GM23338 (cell line): ENCODE results near the gene SLC1A3. TPM values are rescaled to one million over a fixed set of nuclear protein-coding genes. Genes with fewer than 3 reads are reported as not detected.

Experiments used
- ATAC-seq: fragments of 200-7000 bp; cut with Tn5 transposase; 3 replicates; pipeline ENCODE4 v1.9.1; 2020
- DNase-seq: peaks from one replicate; pipeline ENCODE4 v3.0.0-alpha.2; 2015; ENCODE audit warnings: low spot score
- H2AFZ ChIP-seq: fragments of 200-600 bp; sonication (generic); 2 replicates; pipeline ENCODE4 v1.8.0; 2016; ENCODE audit warnings: antibody characterized with exemption, mild to moderate bottlenecking, moderate library complexity
- H3F3A ChIP-seq: fragments of 200-600 bp; sonication (generic); replicated peaks from 2 replicates; pipeline ENCODE4 v1.8.0; 2017; ENCODE audit warnings: antibody characterized with exemption, mixed run types, low read depth
- H3K27ac ChIP-seq: fragments of 200-600 bp; sonication (generic); 2 replicates; pipeline ENCODE4 v1.6.1; 2016; ENCODE audit warnings: low read depth
- H3K27me3 ChIP-seq: fragments of 200-600 bp; sonication (generic); 2 replicates; pipeline ENCODE4 v1.8.0; 2016; ENCODE audit warnings: mild to moderate bottlenecking, mixed run types, moderate library complexity; ENCODE audit not compliant: insufficient read depth
- H3K36me3 ChIP-seq: fragments of 200-600 bp; sonication (generic); 2 replicates; pipeline ENCODE4 v1.8.0; 2016; ENCODE audit warnings: mild to moderate bottlenecking; ENCODE audit not compliant: insufficient read depth
- H3K4me1 ChIP-seq: fragments of 200-600 bp; sonication (generic); 2 replicates; pipeline ENCODE4 v1.8.0; 2016; ENCODE audit warnings: mild to moderate bottlenecking, moderate library complexity; ENCODE audit not compliant: insufficient read depth
- H3K4me2 ChIP-seq: fragments of 200-600 bp; sonication (generic); 2 replicates; pipeline ENCODE4 v1.7.1; 2017; ENCODE audit warnings: mixed run types
- H3K4me3 ChIP-seq: fragments of 200-600 bp; sonication (generic); 2 replicates; pipeline ENCODE4 v1.6.1; 2016; ENCODE audit warnings: mixed run types
- H3K79me2 ChIP-seq: fragments of 200-600 bp; sonication (generic); replicated peaks from 2 replicates; pipeline ENCODE4 v1.8.0; 2017; ENCODE audit warnings: mild to moderate bottlenecking; ENCODE audit not compliant: insufficient read depth
- H3K9me2 ChIP-seq: fragments of 200-600 bp; sonication (generic); 2 replicates; pipeline ENCODE4 v1.8.0; 2017; ENCODE audit not compliant: insufficient read depth
- H4K20me1 ChIP-seq: fragments of 200-600 bp; sonication (generic); replicated peaks from 2 replicates; pipeline ENCODE4 v1.8.0; 2017; ENCODE audit warnings: mild to moderate bottlenecking; ENCODE audit not compliant: insufficient read depth
- H3K27ac Mint-ChIP-seq: 2 replicates; pipeline ENCODE4 v1.8.0; 2020; ENCODE audit warnings: inconsistent platforms, mild to moderate bottlenecking, moderate library complexity, mixed read lengths
- H3K27me3 Mint-ChIP-seq: 3 replicates; pipeline ENCODE4 v1.8.0; 2022; ENCODE audit warnings: low read depth, mild to moderate bottlenecking, moderate library complexity, mixed read lengths, inconsistent platforms; ENCODE audit not compliant: insufficient read depth, poor library complexity
- H3K36me3 Mint-ChIP-seq: 3 replicates; pipeline ENCODE4 v1.8.0; 2021; ENCODE audit warnings: low read depth, mild to moderate bottlenecking, inconsistent platforms, moderate library complexity, mixed read lengths
- H3K4me1 Mint-ChIP-seq: 3 replicates; pipeline ENCODE4 v1.8.0; 2020; ENCODE audit warnings: mild to moderate bottlenecking, inconsistent platforms, mixed read lengths
- H3K4me3 Mint-ChIP-seq: 3 replicates; pipeline ENCODE4 v1.8.0; 2021; ENCODE audit warnings: moderate library complexity, mild to moderate bottlenecking, inconsistent platforms, mixed read lengths
- H3K9me3 Mint-ChIP-seq: 3 replicates; pipeline ENCODE4 v1.8.0; 2020; ENCODE audit warnings: moderate library complexity, mild to moderate bottlenecking, inconsistent platforms, mixed read lengths
- CREB1 ChIP-seq: fragments of 250-450 bp; sonication (Bioruptor Pico); IDR thresholded peaks from 2 replicates; pipeline ENCODE4 v1.5.0; 2020; ENCODE audit warnings: low read depth, mild to moderate bottlenecking, moderate library complexity
- CTCF ChIP-seq, 2 experiments: fragments of 200-600 bp in 1 of 2; sonication (generic) in 1 of 2; conservative IDR thresholded peaks; 2 replicates each; pipeline versions ENCODE4 v1.5.1 to v1.6.1; 2016 to 2017; ENCODE audit warnings: antibody characterized with exemption in 2 of 2, low read depth in 2 of 2, mild to moderate bottlenecking in 2 of 2, moderate library complexity in 1 of 2
- ETS1 ChIP-seq: IDR thresholded peaks from 2 replicates; pipeline ENCODE4 v1.6.1; 2016; ENCODE audit warnings: antibody characterized with exemption
- EZH2 ChIP-seq: fragments of 200-600 bp; sonication (generic); IDR thresholded peaks from one replicate; pipeline ENCODE4 v1.8.0; 2017; ENCODE audit warnings: antibody characterized with exemption, mild to moderate bottlenecking, low read depth; ENCODE audit not compliant: unreplicated experiment
- EZH2phosphoT487 ChIP-seq: fragments of 200-600 bp; sonication (generic); IDR thresholded peaks from one replicate; pipeline ENCODE4 v1.8.1; 2018; ENCODE audit warnings: antibody characterized with exemption; ENCODE audit not compliant: unreplicated experiment
- JUNB ChIP-seq: IDR thresholded peaks from one replicate; pipeline ENCODE4 v1.6.1; 2016; ENCODE audit warnings: antibody characterized with exemption; ENCODE audit not compliant: unreplicated experiment
- NANOG ChIP-seq: IDR thresholded peaks from 2 replicates; pipeline ENCODE4 v1.6.1; 2016; ENCODE audit warnings: antibody characterized with exemption, borderline replicate concordance
- POLR2AphosphoS5 ChIP-seq: IDR thresholded peaks from 2 replicates; pipeline ENCODE4 v1.6.1; 2016; ENCODE audit warnings: antibody characterized with exemption, low read depth
- REST ChIP-seq: IDR thresholded peaks from one replicate; pipeline ENCODE4 v1.6.1; 2018; ENCODE audit warnings: antibody characterized with exemption; ENCODE audit not compliant: unreplicated experiment
- STAT1 ChIP-seq: IDR thresholded peaks from one replicate; pipeline ENCODE4 v1.6.1; 2016; ENCODE audit warnings: antibody characterized with exemption; ENCODE audit not compliant: unreplicated experiment
- ZNF114 ChIP-seq: fragments of 250-450 bp; sonication (Bioruptor Pico); IDR thresholded peaks from 2 replicates; pipeline ENCODE4 v1.5.0; 2020; ENCODE audit warnings: mild to moderate bottlenecking, moderate library complexity
- ZNF331 ChIP-seq: fragments of 250-450 bp; sonication (Bioruptor Pico); IDR thresholded peaks from 2 replicates; pipeline ENCODE4 v1.5.0; 2020; ENCODE audit warnings: low read depth, mild to moderate bottlenecking, moderate library complexity
- ZNF462 ChIP-seq: fragments of 250-450 bp; sonication (Bioruptor Pico); IDR thresholded peaks from 2 replicates; pipeline ENCODE4 v1.5.0; 2020; ENCODE audit warnings: mild to moderate bottlenecking, moderate library complexity
- polyA plus RNA-seq: library from polyadenylated mRNA; unstranded; fragments of >200 nt; fragmentation: Nextera tagmentation; extraction: Ambion mirVana; gene quantifications from 2 replicates; pipeline ENCODE4 v1.2.1, GENCODE V29; 2016
- total RNA-seq: library from RNA; depleted of rRNA; stranded (reverse); fragments of >200 nt; shearing (Covaris generic); gene quantifications from 2 replicates; pipeline ENCODE4 v1.2.3, GENCODE V29; 2014

SLC1A3 gene
- total and polyA plus RNA-seq, 2 experiments from 2014 or later = 29.0 to 40.7 TPM

GRCh38 chr5:36661456-36662220 is 55.2 kb downstream of the SLC1A3 start:
- Histone ChIP-seq H3K4me2 (no peak overlapping the region), H3K4me3 (no peak overlapping the region), H3K36me3 (peaks cover 3% of the 10 kb centered on the region; the same call in 1 of the 2 replicates), H3K27ac (0 out of 2 replicates have a peak overlapping the region, but pooled peaks have one; percentile 56), H3K9me2 (no peaks in the 10 kb centered on the region), H2AFZ (no peak overlapping the region), H3K4me1 (peaks cover 10% of the 10 kb centered on the region; the same call in 1 of the 2 replicates), H3F3A (no peaks in the 10 kb centered on the region), H4K20me1 (no peaks in the 10 kb centered on the region; the same call in 1 of the 2 replicates), H3K27me3 (no peaks in the 10 kb centered on the region), H3K79me2 (no peaks in the 10 kb centered on the region)
- Mint-ChIP-seq H3K27me3 (no peaks in the 10 kb centered on the region), H3K4me3 (no peak overlapping the region), H3K36me3 (no peaks in the 10 kb centered on the region), H3K4me1 (peaks cover 34% of the 10 kb centered on the region), H3K27ac (no peak overlapping the region), H3K9me3 (no peaks in the 10 kb centered on the region)
- TF ChIP-seq ZNF114 (CRISPR knock-in tag) (no peak), ETS1 (no peak), JUNB (no peak), POLR2AphosphoS5 (no peak), EZH2 (no peak), ZNF331 (CRISPR knock-in tag) (no peak), CTCF (conservative IDR thresholded peaks at IDR 0.05; ENCODE audit: low read depth in 2 of 2) (no peak), REST (no peak), NANOG (no peak), ZNF462 (CRISPR knock-in tag) (no peak), EZH2phosphoT487 (no peak), CREB1 (no peak), STAT1 (no peak)
- no peak for DNase-seq
- ATAC-seq = no peak
